Measurements from ENCODE around the gene USP47. TPM values are rescaled to one million over a fixed set of nuclear protein-coding genes. Genes with fewer than 3 reads are reported as not detected.

USP47 gene
- total RNA-seq, 2 donors from 2014 or later, result 35.3 to 38.9 TPM

GRCh38 chr11:11860103-11860979 lies 18.6 kb downstream of the USP47 start:
- no peak for ATAC-seq
- intact Hi-C loops (cut with DNase I, micrococcal nuclease), result no loop called here
- no peak for DNase-seq

DNA sequence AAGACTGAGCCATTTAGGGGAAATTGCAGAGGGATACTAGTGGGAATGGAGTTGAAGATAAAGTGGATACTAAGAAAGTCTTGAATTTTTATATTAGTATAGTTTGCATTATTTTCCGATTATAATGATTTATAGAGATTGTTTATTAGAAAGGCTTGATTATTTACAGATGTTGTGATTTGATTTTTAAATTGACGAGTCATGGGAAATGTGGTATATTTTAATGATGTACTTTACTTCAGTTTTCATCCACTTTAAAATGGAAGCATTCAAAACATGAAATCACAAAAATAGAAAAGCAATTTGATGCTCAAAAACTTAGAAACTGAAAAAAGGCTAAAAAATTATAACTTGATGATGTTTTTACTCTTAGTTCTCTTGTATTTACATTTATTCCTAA lies 21.2 kb downstream of the USP47 start:
- no peak for DNase-seq
- no peak for ATAC-seq
- intact Hi-C loops (cut with DNase I, micrococcal nuclease), result no loop called here

GRCh38 chr11:11864332-11864731 lies 22.6 kb downstream of the USP47 start:
- DNase-seq, result no peak
- intact Hi-C loops (cut with DNase I, micrococcal nuclease), result no loop called here

GRCh38 chr11:11864803-11865202 lies 23.0 kb downstream of the USP47 start:
- no peak for ATAC-seq
- DNase-seq, result no peak
- intact Hi-C loops (cut with DNase I, micrococcal nuclease), result no loop called here

More at GRCh38 chr11:11864332-11864731, 22.6 kb downstream of the USP47 start:
- ATAC-seq, result no peak

DNA sequence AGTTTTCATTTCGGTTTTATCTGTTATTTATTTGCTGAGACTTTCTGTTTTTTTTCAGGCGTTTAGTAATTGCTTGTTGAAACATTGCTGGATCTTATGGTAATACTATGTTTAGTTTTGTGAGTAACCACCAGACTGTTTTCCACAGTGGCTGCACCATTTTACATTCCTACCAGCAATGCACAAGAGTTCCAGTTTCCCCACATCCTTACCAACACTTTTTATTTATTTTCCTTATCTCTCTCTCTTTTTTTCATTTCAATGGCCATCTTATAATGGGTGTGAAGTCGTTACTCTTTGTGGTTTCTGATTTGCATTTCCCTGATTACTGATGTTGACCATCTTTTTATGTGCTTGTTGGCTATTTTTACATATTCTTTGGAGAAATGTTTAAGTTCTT lies 23.7 kb downstream of the USP47 start:
- DNase-seq (no peak), ATAC-seq (no peak)
- intact Hi-C loops (cut with DNase I, micrococcal nuclease), result no loop called here

- ATAC-seq, result no peak
- no peak for DNase-seq
- intact Hi-C loops (cut with DNase I, micrococcal nuclease), result no loop called here
These were observed 24.4 kb downstream of the USP47 start for GRCh38 chr11:11866203-11866602.

DNA sequence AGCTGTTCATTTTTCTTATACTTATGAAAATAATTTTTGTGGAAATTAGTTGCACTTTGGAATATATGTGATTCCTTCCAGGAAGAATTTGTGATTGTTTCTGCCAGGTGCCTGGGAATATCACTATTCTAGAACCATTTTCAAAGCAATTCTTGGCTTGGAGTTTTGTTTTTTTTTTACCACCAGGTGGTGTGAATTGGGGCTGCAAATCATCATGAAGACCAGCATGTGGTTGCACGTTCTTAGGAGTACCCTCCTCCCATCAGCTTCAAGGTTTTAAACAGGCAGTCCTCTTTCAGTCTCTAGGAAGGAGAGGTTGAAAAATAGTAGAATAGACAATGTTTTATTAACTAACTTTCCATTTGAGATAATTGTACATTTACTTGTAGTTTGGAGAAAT lies 25.9 kb downstream of the USP47 start:
- no peak for DNase-seq
- intact Hi-C loops (cut with DNase I, micrococcal nuclease), result no loop called here
- ATAC-seq, result no peak

DNA sequence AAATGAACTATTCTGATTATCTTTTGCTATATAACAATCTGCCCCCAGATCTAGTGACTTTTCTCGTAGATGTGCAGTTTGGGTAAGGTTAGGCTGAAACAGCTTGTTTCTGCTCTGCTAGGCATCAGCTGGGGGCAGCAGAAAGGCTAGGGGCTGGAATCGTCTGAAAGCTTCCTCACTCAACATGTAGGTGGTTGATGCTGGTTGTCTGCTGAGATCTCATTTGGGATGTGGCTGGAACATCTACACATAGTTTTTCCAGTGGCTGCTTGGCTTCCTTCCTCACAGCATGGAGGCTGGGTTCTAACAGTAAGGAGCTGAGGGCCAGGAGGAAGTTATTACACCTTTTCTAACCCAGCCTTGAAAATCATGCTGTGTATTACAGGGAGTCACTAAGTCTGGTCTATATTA lies 30.2 kb downstream of the USP47 start:
- DNase-seq (no peak), ATAC-seq (peak; percentile 45)
- intact Hi-C loops (cut with DNase I, micrococcal nuclease), result no loop called here

DNA sequence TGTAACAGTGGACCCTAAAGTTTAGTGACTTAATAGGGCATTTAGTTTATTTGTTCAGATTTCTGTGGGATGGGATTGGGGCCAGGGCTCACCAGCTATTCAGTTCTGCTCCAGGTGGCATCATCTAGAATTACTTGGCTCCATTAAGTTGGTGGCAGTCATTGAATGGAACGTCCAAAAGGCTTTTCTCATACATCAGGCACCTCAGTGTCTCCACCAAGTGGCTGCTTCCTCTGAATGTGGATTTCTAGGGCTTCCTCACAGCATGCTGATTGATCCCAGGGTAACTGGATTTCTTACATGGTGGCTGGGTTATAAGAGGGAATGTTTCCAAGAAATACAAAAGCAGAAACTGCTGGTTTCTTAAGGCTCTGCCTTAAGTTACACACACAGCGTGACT lies 34.7 kb downstream of the USP47 start:
- intact Hi-C loops (cut with DNase I, micrococcal nuclease), result no loop called here
- ATAC-seq, result no peak
- DNase-seq, result no peak

GRCh38 chr11:11880179-11880578 lies 38.4 kb downstream of the USP47 start:
- intact Hi-C loops (cut with DNase I, micrococcal nuclease), result no loop called here
- DNase-seq (no peak), ATAC-seq (no peak)

DNA sequence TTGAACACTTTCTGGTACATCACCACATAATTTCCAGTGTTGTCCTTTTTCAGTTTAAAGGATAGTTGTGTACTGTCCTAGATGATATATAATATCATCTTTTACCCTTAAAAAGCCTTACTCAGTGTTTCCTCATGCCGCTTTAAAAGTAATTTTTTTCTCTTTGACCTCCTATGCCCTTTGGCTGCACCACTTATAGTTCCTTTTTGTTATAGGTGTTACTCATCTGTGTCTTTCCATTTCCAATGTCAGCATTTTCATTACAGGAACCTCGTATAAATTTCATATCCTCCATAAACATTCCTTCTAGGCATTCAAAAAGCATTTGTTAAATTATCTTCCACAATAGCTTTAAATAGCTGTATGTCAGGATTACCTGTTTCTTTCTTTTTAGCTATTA lies 40.8 kb downstream of the USP47 start:
- no peak for ATAC-seq
- intact Hi-C loops (cut with DNase I, micrococcal nuclease), result no loop called here

GRCh38 chr11:11884351-11884750 lies 42.6 kb downstream of the USP47 start:
- no peak for DNase-seq
- no peak for ATAC-seq
- intact Hi-C loops (cut with DNase I, micrococcal nuclease), result no loop called here

More for the DNA sequence above, 40.8 kb downstream of the USP47 start:
- DNase-seq, result no peak

GRCh38 chr11:11884774-11885481 lies 43.2 kb downstream of the USP47 start:
- ATAC-seq, result no peak
- no peak for DNase-seq
- intact Hi-C loops (cut with DNase I, micrococcal nuclease), result no loop called here

DNA sequence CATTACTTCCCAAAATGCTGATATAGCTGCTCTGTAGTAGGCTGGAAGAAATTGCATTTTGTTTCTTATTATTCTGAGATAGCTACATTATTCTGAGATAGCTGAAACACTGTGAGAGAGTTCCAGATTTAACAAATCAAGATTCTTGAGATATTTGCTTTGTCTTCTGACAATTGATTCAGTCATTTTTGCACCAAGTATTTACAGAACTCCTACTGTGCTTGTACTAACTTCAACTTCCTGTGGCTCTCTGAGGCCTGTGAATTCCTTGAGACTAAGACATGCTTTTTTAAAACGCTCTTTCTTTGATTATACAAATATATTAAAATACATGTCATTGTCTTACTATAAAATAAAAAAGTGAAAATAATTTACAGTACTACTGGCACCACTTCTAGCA lies 52.7 kb downstream of the USP47 start:
- ATAC-seq (no peak), DNase-seq (no peak)
- intact Hi-C loops (cut with DNase I, micrococcal nuclease), result no loop called here

- no peak for DNase-seq
- ATAC-seq, result no peak
- intact Hi-C loops (cut with DNase I, micrococcal nuclease), result no loop called here
These were observed 53.9 kb downstream of the USP47 start for GRCh38 chr11:11895672-11896071.

- DNase-seq, result no peak
- no peak for ATAC-seq
- intact Hi-C loops (cut with DNase I, micrococcal nuclease), result no loop called here
These were observed 56.9 kb downstream of the USP47 start for GRCh38 chr11:11898648-11899047.

DNA sequence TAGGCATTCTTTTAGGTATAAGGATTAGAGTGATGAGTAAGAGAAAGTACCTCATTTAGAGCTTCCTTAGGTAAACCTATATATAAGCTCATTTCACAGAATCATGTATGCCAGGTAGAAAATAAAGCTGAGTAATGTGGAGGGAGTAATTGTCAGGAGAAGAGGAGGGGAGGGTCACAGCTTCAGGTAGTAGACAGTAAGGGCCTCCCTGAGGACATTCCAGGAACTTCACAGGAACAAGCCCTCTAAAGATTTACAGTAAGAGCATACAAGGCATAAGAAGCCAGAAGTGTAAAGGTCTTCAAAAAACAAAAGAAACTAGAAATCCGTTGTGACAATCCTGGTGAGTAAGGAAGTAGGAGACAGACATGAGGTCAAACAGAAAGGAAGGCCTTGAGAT lies 57.6 kb downstream of the USP47 start:
- DNase-seq (no peak), ATAC-seq (no peak)
- intact Hi-C loops (cut with DNase I, micrococcal nuclease), result no loop called here

- intact Hi-C loops (cut with DNase I, micrococcal nuclease), result no loop called here
- ATAC-seq, result no peak
- no peak for DNase-seq
These were observed 60.2 kb downstream of the USP47 start for GRCh38 chr11:11901929-11902328.

- ATAC-seq, result no peak
These were observed 68.0 kb downstream of the USP47 start for GRCh38 chr11:11909727-11910126.

DNA sequence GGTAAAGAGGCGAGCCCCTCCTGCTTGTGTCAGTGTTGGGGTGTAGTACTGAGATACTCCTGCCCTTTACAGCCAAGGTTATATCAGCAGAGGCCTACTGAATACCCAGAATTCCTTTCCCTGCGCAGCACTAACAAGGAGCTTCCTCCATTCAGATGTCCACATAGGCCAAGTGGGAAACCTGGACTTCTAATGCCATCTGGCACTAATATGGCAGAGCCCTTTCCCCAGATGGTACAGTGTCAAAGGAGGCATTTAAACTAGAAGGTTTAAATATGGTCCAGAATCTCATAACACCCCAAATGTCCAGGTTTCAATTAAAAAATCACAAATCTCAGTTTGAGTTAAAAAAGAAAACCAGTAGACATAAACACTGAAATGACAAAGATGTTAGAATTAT lies 68.8 kb downstream of the USP47 start:
- ATAC-seq (no peak), DNase-seq (no peak)
- intact Hi-C loops (cut with DNase I, micrococcal nuclease), result no loop called here

More at GRCh38 chr11:11909727-11910126, 68.0 kb downstream of the USP47 start:
- DNase-seq, result no peak
- intact Hi-C loops (cut with DNase I, micrococcal nuclease), result no loop called here

All from left colon (tissue), 2 donors.